Pancreas (tissue), 10 donors: ENCODE results near the gene UPB1. TPM values are rescaled to one million over a fixed set of nuclear protein-coding genes. Genes with fewer than 3 reads are reported as not detected.

Source experiments
- ATAC-seq, 4 donors: fragments of 200-7000 bp; cut with Tn5 transposase; one replicate each; pipeline versions ENCODE4 v1.8.0 to v1.9.1; 2020; ENCODE audit warnings: mild to moderate bottlenecking in 4 of 4, moderate library complexity in 4 of 4
- DNase-seq, 6 donors: peaks; one replicate each; pipeline ENCODE4 v3.0.0-alpha.2; 2020
- FAIRE-seq: peaks from 2 replicates; lab custom pipeline; 2012; peaks lifted over from hg19 to GRCh38; lab: Jason Lieb, UNC
- H3K27ac ChIP-seq, 4 donors: fragments of 200-600 bp; sonication (generic); 1 replicate in 3 of 4; 2 replicates in 1 of 4; pipeline versions ENCODE4 v1.5.0 to v1.8.0; 2020
- H3K27me3 ChIP-seq, 4 donors: fragments of 200-600 bp; one replicate each; pipeline ENCODE4 v1.8.0; 2021
- H3K36me3 ChIP-seq, 3 donors: fragments of 200-600 bp; sonication (generic) in 1 of 3; one replicate each; pipeline versions ENCODE4 v1.5.0 to v1.8.0; 2020 to 2021
- H3K4me1 ChIP-seq, 3 donors: fragments of 200-600 bp; one replicate each; pipeline ENCODE4 v1.8.0; 2021
- H3K4me3 ChIP-seq, 4 donors: fragments of 200-600 bp; sonication (generic) in 2 of 4; one replicate each; pipeline versions ENCODE4 v1.5.0 to v1.8.0; 2020 to 2021
- H3K9me3 ChIP-seq, 4 donors: fragments of 200-600 bp; one replicate each; pipeline ENCODE4 v1.8.0; 2021
- WGBS, 2 donors: extraction: QIAGEN DNeasy Blood & Tissue Kit; methylation state at CpG; one replicate each; pipeline ENCODE4 v1.1.7; 2013; 5-methylcytosine and 5-hydroxymethylcytosine counted together
- intact Hi-C, 3 donors: fragments of 100-400 bp; cut with DNase I; formaldehyde crosslinking; loops; one replicate each; pipeline versions ENCODE4 v1.11.1 to v1.14.2; 2022
- polyA plus RNA-seq, 2 donors: library from polyadenylated mRNA; stranded (reverse); fragments of 200-250 nt; gene quantifications; one replicate each; pipeline ENCODE4 v1.2.3, GENCODE V29; 2013
- total RNA-seq, 6 donors: library from RNA; stranded (reverse); fragmentation: NEBNext Ultra II Directional in 4 of 6; extraction: Animal tissue kit (Norgen Biotek cat#: 25700) in 4 of 6; gene quantifications; one replicate each; pipeline versions ENCODE4 v1.2.1 to v1.2.4, GENCODE V29; 2021 to 2023
- TF ChIP-seq, protein P1 (sequence below), 4 donors: fragments of 200-600 bp; sonication (generic) in 3 of 4; IDR thresholded peaks; one replicate each; pipeline versions ENCODE4 v1.5.0 to v1.8.0; 2021; ENCODE audit warnings: antibody characterized with exemption in 4 of 4
- donor health status: healthy with polysubstance abuse.
- donor health status: DM: no; HTN: no; CAD: no; lungs with moderate emphysema.
- donor health status: DM: no; HTN: no; CAD: no.
- donor health status: control.
- donor health status: control.
- donor health status: Bipolar disorder and iron deficiency.
- donor health status: DM: yes; HTN: yes; CAD: no.
- donor health status: DM: no; HTN: no; CAD: no.
- donor health status: DM: no; HTN: no; CAD: no.
- donor health status: DM: yes; HTN: yes; CAD: no.

The UPB1 gene
- total and polyA plus RNA-seq, 8 donors = 0.08 to 2.3 (median 0.25) TPM

DNA sequence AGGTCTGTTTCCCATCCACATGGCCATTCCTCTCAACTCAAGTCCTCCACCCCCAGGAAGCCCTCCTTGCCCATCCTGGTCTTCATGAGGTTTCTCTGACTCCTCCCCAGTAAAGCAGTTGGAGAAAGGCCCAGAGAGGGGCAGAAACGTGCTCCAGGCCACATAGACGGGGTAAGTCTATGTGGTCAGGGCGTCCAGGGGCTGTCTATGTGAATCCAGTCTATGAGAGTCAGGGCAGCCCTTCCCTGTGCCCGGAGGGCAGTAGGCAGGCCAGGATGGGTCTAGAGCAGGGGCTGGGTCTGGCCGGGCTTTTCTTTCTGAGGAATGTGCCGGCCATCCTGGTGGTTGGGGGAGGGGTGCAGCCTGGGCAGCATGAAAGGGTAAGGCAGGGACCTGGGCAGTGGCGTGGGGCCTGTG is 48.1 kb downstream of the UPB1 start:
- no peaks in the 10 kb centered on the region for H3K27me3 ChIP-seq
- no peak for ATAC-seq
- peak overlapping the region in 1 of 4 donors; percentile 27 for H3K27ac ChIP-seq
- H3K4me1 ChIP-seq = peaks cover 19 to 25% (median 20%) of the 10 kb centered on the region in 3 donors
- intact Hi-C loops = no loop called here
- no peak overlapping the region for H3K4me3 ChIP-seq
- peak in 1 of 6 donors; percentile 57 for DNase-seq
- no peaks in the 10 kb centered on the region for H3K9me3 ChIP-seq
- peaks cover under 1 to 58% (median 35%) of the 10 kb centered on the region in 3 donors for H3K36me3 ChIP-seq
- TF ChIP-seq, protein P1, sequence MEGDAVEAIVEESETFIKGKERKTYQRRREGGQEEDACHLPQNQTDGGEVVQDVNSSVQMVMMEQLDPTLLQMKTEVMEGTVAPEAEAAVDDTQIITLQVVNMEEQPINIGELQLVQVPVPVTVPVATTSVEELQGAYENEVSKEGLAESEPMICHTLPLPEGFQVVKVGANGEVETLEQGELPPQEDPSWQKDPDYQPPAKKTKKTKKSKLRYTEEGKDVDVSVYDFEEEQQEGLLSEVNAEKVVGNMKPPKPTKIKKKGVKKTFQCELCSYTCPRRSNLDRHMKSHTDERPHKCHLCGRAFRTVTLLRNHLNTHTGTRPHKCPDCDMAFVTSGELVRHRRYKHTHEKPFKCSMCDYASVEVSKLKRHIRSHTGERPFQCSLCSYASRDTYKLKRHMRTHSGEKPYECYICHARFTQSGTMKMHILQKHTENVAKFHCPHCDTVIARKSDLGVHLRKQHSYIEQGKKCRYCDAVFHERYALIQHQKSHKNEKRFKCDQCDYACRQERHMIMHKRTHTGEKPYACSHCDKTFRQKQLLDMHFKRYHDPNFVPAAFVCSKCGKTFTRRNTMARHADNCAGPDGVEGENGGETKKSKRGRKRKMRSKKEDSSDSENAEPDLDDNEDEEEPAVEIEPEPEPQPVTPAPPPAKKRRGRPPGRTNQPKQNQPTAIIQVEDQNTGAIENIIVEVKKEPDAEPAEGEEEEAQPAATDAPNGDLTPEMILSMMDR (IDR thresholded peaks at IDR 0.05) = no peak
- no peak for FAIRE-seq
- WGBS, 2 donors = 57 to 63% methylated on average over 7 of the region's 7 CpGs

DNA sequence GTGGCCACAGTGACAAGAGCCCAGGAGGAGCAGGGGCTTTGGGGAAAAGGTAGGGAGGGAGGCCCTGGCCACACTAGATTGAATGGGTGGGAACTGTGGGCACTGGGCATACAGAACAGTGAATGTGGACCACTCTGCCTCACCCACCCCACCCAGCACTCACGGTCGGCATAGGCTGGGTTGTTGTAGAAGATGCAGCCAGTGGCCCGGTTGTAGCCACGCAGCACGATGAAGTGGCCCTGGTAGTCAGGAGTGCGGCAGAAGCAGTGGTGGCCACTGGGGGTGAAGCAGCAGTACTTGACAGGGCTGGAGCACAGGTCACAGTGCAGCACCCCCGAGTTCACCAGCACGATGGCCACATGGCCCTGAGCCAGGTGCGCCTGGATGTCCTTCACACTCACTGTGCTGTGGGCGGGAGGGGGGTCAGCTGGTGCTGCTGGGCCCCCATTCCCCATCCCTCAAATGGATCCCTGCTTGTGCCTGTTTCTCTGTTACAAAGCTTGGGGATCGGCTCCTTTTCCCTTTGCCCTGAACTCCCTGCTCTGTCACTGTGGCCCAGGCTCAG is 48.6 kb downstream of the UPB1 start:
- Histone ChIP-seq H3K9me3 (no peaks in the 10 kb centered on the region), H3K36me3 (peaks cover 3 to 58% (median 35%) of the 10 kb centered on the region in 3 donors), H3K4me1 (peaks cover 19 to 25% (median 20%) of the 10 kb centered on the region in 3 donors), H3K4me3 (no peak overlapping the region), H3K27ac (no peak overlapping the region), H3K27me3 (no peaks in the 10 kb centered on the region)
- peak in 2 of 6 donors; percentile 51 to 74 for DNase-seq
- intact Hi-C loops = no loop called here
- ATAC-seq = no peak
- TF ChIP-seq, protein P1 (IDR thresholded peaks at IDR 0.05) = no peak
- WGBS, 2 donors = 73 to 79% methylated on average over 10 to 11 of the region's 11 CpGs
- no peak for FAIRE-seq

DNA sequence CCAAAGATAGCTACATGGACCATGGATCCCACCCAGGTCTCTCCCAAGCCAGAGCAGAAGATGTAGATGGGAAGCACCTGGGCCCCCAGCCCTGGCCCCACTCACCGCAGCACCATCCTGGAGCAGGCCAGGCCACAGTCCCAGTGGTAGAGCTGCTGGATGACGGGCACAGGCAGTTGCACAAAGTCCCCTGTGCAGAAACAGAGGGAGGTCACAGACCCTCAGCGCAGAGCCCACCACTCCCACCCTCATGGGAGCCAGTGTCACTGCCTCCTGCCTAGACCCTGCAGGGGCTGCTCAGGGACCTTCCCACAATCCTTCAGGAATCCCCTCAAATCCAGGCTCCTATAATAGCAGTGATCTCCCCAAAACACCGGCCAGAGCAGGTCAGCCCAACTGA is 53.7 kb downstream of the UPB1 start:
- DNase-seq (no peak), ATAC-seq (no peak), FAIRE-seq (no peak)
- 94 to 95% methylated on average over 4 of the region's 4 CpGs for WGBS, 2 donors
- Histone ChIP-seq H3K4me3 (no peak overlapping the region), H3K27ac (no peak overlapping the region), H3K9me3 (no peaks in the 10 kb centered on the region), H3K36me3 (peaks cover 3 to 26% (median 15%) of the 10 kb centered on the region in 3 donors), H3K27me3 (no peaks in the 10 kb centered on the region), H3K4me1 (peaks cover 15 to 45% (median 18%) of the 10 kb centered on the region in 3 donors)
- TF ChIP-seq, protein P1 (IDR thresholded peaks at IDR 0.05) = no peak
- intact Hi-C loops = no loop called here

DNA sequence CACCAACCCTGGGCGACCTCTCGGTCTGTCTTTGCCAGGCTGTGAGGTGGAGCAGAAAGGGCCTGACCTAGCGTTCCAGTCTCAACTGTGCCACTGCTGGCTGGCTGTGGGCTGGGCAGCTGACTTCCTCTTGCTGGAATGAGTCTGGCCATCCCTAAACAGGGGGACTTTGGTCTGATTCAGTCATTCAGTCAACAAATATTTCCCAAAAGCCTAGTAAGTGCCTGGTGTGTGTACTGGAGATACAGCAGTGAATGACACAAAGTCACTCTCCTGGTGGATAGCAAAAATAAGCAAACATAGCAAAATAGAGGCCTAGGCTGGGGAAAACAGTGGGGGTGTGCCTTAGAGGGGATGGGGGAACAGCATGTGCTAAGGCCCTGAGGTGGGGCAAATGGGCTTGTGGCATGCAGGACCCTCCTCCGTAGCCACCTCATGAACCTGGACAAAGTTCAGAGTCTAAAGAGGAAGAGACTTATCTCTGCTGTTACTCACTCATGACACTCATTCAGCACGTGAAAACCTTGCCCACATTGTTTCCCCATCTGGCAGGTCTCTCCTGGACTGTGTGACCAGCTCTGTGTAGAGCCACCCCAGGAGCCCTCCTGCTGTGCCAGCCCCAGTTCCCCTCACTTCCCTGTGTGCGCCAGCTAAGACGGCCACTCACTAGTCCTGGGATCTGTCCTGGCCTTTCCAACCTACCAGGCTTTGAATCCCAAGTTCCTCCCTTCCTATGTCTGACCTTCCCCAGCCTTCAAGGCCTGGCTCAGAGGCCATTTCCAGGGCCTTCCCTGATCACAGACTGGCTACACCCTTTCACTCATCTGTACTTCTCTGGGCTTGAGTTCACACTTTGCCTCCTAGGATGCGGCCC is 55.1 kb downstream of the UPB1 start:
- intact Hi-C loops = no loop called here
- Histone ChIP-seq H3K27ac (peak overlapping the region in 3 of 4 donors; percentile 13 to 80 (median 54)), H3K4me3 (no peak overlapping the region), H3K27me3 (no peaks in the 10 kb centered on the region), H3K36me3 (peaks cover 3 to 17% (median 13%) of the 10 kb centered on the region in 3 donors), H3K4me1 (peaks cover 9 to 38% (median 18%) of the 10 kb centered on the region in 3 donors), H3K9me3 (no peaks in the 10 kb centered on the region)
- peak in 3 of 4 donors; percentile 8 to 58 (median 33) for ATAC-seq
- DNase-seq = peak in 5 of 6 donors; percentile 20 to 69 (median 42)
- no peak for FAIRE-seq
- TF ChIP-seq, protein P1 (IDR thresholded peaks at IDR 0.05) = no peak
- 70 to 75% methylated on average over 8 of the region's 8 CpGs for WGBS, 2 donors
